HFFc6 (cell line): Measurements from ENCODE around the gene PRTFDC1. TPM values are rescaled to one million over a fixed set of nuclear protein-coding genes. Genes with fewer than 3 reads are reported as not detected.

Experiments used
- DNase-seq: peaks from one replicate; pipeline ENCODE4 v3.0.0-alpha.2; 2018
- H3K27ac Mint-ChIP-seq: 2 replicates; pipeline ENCODE4 v1.8.0; 2020; ENCODE audit warnings: mild to moderate bottlenecking, mixed read lengths
- H3K27me3 Mint-ChIP-seq: 2 replicates; pipeline ENCODE4 v1.8.0; 2021; ENCODE audit warnings: mild to moderate bottlenecking, moderate library complexity, mixed read lengths; ENCODE audit not compliant: insufficient read depth
- H3K36me3 Mint-ChIP-seq: 2 replicates; pipeline ENCODE4 v1.8.0; 2021; ENCODE audit warnings: low read depth, mixed read lengths
- H3K4me1 Mint-ChIP-seq: 2 replicates; pipeline ENCODE4 v1.8.0; 2020; ENCODE audit warnings: low read depth, mixed read lengths
- H3K4me3 Mint-ChIP-seq: 2 replicates; pipeline ENCODE4 v1.8.0; 2020; ENCODE audit warnings: mild to moderate bottlenecking, moderate library complexity, mixed read lengths
- H3K9me3 Mint-ChIP-seq: 2 replicates; pipeline ENCODE4 v1.8.0; 2020; ENCODE audit warnings: mild to moderate bottlenecking, mixed read lengths
- total RNA-seq, 6 experiments: library from RNA; stranded (reverse); fragmentation: NEBNext Ultra II Directional; extraction: Animal tissue kit (Norgen Biotek cat#: 25700); gene quantifications; 2 replicates in 1 of 6; 3 replicates in 5 of 6; pipeline ENCODE4 v1.2.3, GENCODE V29; 2021
- TF ChIP-seq, protein P1 (sequence below): fragments of 200-600 bp; sonication (generic); IDR thresholded peaks from 2 replicates; pipeline ENCODE4 v1.5.0; 2021; ENCODE audit warnings: antibody characterized with exemption, mild to moderate bottlenecking

The PRTFDC1 gene
- total RNA-seq, 6 experiments from 2014 or later = 16.2 to 32.6 (median 29.0) TPM

DNA sequence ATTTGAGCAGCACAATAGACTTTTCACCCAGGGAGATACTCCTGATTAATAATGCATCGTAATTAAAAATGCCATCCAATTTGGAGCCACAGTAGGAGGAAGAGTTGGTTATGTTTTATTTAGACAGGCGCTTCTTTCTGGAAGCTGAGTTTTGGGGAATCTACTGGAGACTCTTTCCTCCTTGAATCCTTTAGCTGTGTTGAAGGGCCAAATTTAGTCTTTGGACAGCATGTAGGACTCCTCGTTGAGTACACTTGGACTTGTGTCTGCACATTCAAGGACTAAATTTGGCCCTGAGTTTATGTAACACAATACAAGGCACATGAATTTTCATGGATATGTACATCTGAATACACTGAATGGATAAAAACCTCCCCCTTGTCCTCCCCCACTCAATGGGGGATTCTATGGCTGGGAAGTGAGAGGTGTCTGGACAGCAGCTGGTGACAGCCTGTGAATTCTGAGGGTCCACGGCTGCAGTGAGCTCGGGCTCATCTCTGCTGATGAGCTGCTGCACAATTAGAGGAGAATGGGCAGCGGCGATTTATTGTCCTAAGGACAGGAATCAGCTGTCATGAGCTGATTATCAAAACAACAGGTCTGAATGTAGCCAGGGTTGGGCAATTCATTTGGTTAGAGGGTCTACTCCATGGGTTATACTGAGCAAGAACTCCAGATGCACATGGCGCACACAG is 95.2 kb downstream of the PRTFDC1 start:
- no peak for DNase-seq
- Mint-ChIP-seq H3K4me1 (peaks cover 35% of the 10 kb centered on the region), H3K36me3 (no peaks in the 10 kb centered on the region), H3K4me3 (no peak overlapping the region), H3K27ac (peak overlapping the region; percentile 69; the same call in 1 of the 2 replicates), H3K27me3 (no peaks in the 10 kb centered on the region), H3K9me3 (no peaks in the 10 kb centered on the region)
- TF ChIP-seq, protein P1, sequence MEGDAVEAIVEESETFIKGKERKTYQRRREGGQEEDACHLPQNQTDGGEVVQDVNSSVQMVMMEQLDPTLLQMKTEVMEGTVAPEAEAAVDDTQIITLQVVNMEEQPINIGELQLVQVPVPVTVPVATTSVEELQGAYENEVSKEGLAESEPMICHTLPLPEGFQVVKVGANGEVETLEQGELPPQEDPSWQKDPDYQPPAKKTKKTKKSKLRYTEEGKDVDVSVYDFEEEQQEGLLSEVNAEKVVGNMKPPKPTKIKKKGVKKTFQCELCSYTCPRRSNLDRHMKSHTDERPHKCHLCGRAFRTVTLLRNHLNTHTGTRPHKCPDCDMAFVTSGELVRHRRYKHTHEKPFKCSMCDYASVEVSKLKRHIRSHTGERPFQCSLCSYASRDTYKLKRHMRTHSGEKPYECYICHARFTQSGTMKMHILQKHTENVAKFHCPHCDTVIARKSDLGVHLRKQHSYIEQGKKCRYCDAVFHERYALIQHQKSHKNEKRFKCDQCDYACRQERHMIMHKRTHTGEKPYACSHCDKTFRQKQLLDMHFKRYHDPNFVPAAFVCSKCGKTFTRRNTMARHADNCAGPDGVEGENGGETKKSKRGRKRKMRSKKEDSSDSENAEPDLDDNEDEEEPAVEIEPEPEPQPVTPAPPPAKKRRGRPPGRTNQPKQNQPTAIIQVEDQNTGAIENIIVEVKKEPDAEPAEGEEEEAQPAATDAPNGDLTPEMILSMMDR = no peak

DNA sequence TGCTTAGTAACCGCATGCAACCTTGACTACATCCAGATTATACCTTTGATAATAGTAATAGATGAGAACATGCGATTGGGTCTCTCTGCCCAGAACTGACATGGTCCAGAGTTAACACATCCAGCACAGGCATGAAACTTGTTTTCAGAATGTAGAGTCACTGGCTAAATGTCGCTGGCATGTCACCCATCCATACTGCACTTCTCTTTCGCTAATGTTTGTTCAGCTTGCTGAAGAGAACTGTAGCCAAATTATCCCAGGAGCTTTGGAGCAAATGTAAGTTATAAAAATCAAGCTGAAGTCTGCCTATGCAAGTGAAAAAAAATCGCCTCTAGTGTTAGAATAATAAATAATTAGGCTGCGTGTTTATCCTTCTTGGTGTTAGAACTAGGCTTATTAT is 98.2 kb downstream of the PRTFDC1 start:
- Mint-ChIP-seq H3K27ac (no peak overlapping the region), H3K36me3 (peaks cover 9% of the 10 kb centered on the region; the same call in 1 of the 2 replicates), H3K4me1 (peaks cover 38% of the 10 kb centered on the region), H3K27me3 (no peaks in the 10 kb centered on the region), H3K4me3 (no peak overlapping the region), H3K9me3 (no peaks in the 10 kb centered on the region)
- no peak for DNase-seq
- TF ChIP-seq, protein P1 = no peak

DNA sequence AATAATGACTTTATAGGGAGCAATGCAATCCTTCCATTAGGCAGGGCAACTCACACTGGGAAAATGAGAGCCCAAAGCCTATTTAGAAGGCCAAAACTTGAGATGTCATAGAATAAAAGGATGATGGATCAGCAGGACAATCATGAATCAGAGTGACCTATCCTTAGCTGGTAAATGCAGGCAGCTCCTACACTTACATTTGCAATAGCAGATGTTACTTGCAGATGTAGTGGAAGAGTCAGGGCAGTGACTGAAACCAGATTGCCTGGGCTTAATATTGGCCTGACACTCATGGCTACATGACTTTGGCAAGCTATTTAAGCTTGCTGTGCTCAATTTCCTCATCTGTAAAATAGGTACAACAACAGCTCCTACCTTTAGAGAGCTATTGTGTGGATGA is 98.7 kb downstream of the PRTFDC1 start:
- Mint-ChIP-seq H3K36me3 (peaks cover 9% of the 10 kb centered on the region; the same call in 1 of the 2 replicates), H3K9me3 (no peaks in the 10 kb centered on the region), H3K4me3 (no peak overlapping the region), H3K4me1 (peaks cover 32% of the 10 kb centered on the region), H3K27me3 (no peaks in the 10 kb centered on the region), H3K27ac (no peak overlapping the region)
- TF ChIP-seq, protein P1 = no peak
- DNase-seq = no peak

DNA sequence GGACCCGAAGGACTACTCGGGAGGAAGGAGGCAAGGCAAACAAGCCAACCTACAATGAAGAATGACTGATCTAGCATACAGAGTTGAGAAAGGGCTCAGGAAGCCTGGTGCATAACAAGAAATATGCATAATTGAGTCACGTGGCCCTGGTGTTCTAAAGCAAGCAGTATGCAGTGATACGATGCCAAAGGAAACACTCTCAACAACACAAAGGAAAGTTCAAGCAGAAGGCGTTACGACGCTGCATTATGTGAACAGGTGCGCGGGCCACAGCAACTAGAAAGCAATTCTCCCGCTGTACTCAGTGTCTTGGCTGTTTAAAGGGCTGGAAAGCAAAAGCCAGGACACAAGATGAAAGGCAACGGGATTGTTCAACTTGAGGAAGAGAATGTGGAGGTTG is 100.8 kb downstream of the PRTFDC1 start:
- TF ChIP-seq, protein P1 = no peak
- Mint-ChIP-seq H3K36me3 (peaks cover 9% of the 10 kb centered on the region; the same call in 1 of the 2 replicates), H3K27ac (no peak overlapping the region), H3K9me3 (no peaks in the 10 kb centered on the region), H3K4me3 (no peak overlapping the region), H3K4me1 (peaks cover 15% of the 10 kb centered on the region), H3K27me3 (no peaks in the 10 kb centered on the region)
- DNase-seq = no peak

DNA sequence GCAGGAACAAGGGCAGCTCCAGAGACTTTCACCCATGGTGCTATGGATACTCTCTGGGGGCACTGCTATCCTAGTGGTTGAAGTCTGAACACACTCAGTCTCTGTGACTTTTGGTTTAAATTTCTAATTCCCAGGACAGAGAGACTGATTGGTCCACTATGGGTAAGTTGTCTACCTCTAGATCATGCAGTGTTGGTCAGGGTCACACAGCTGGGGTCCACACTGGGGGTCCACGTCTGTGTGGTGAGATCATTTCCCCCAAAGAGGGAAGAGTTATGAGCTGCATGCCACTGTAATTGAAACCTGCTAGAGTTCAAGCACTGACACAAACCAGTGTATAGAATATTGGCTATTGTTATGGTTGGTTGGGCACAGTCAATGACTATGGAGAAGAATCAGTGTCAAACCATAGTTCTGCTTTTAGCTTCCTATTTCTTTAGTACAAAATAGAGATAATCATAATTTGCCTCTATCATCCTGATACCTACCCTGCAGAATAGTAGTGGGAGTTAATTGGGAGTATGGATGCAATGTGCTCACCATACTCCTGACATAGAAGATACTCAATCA is 101.6 kb downstream of the PRTFDC1 start:
- no peaks in the 10 kb centered on the region for H3K27me3 Mint-ChIP-seq
- H3K27ac Mint-ChIP-seq = no peak overlapping the region
- peaks cover 12% of the 10 kb centered on the region for H3K4me1 Mint-ChIP-seq
- peaks cover 9% of the 10 kb centered on the region; the same call in 1 of the 2 replicates for H3K36me3 Mint-ChIP-seq
- H3K4me3 Mint-ChIP-seq = no peak overlapping the region
- no peak for DNase-seq
- TF ChIP-seq, protein P1 = no peak
- H3K9me3 Mint-ChIP-seq = no peaks in the 10 kb centered on the region
